Mesenchymal stem cell (in vitro differentiated cells and primary cell): ENCODE measurements around the gene MS4A2.
"Not testable (repeated sequence)": the region's sequence is repeated elsewhere in the genome, so short reads cannot be mapped to it uniquely, and the experiment has no call there.

Source experiments
- DNase-seq: peaks from one replicate; pipeline ENCODE4 v3.0.0-alpha.2; 2013
- H2AFZ ChIP-seq: one replicate; pipeline ENCODE4 v1.6.1; 2013; ENCODE audit warnings: low read depth, mild to moderate bottlenecking, control low read depth, inconsistent platforms, low read length, moderate library complexity
- H2AK5ac ChIP-seq: 2 replicates; pipeline ENCODE4 v1.6.1; 2013; ENCODE audit warnings: low read length, moderate library complexity, mild to moderate bottlenecking, inconsistent platforms; ENCODE audit not compliant: severe bottlenecking
- H2BK120ac ChIP-seq: one replicate; pipeline ENCODE4 v1.6.1; 2013; ENCODE audit warnings: low read depth, mild to moderate bottlenecking, inconsistent platforms, low read length, moderate library complexity
- H2BK12ac ChIP-seq, 2 experiments: one replicate each; pipeline ENCODE4 v1.6.1; 2013; ENCODE audit warnings: inconsistent platforms in 2 of 2, low read length in 2 of 2, mild to moderate bottlenecking in 2 of 2, moderate library complexity in 2 of 2, control low read depth in 1 of 2
- H2BK15ac ChIP-seq: one replicate; pipeline ENCODE4 v1.6.1; 2013; ENCODE audit warnings: mild to moderate bottlenecking, low read depth, inconsistent platforms; ENCODE audit not compliant: poor library complexity, severe bottlenecking
- H2BK5ac ChIP-seq: 2 replicates; pipeline ENCODE4 v1.6.1; 2013; ENCODE audit warnings: low read depth, mild to moderate bottlenecking, low read length, control low read depth, inconsistent platforms; ENCODE audit not compliant: poor library complexity, severe bottlenecking
- H3K14ac ChIP-seq, 2 experiments: one replicate each; pipeline ENCODE4 v1.6.1; 2013; ENCODE audit warnings: inconsistent platforms in 2 of 2, low read length in 2 of 2, control low read depth in 1 of 2, mild to moderate bottlenecking in 1 of 2, moderate library complexity in 1 of 2
- H3K18ac ChIP-seq, 2 experiments: one replicate each; pipeline ENCODE4 v1.6.1; 2013; ENCODE audit warnings: inconsistent platforms in 2 of 2, low read length in 2 of 2, control low read depth in 1 of 2, low read depth in 1 of 2, mild to moderate bottlenecking in 1 of 2
- H3K23ac ChIP-seq, 2 experiments: one replicate each; pipeline ENCODE4 v1.6.1; 2013; ENCODE audit warnings: inconsistent platforms in 2 of 2, low read length in 2 of 2, mild to moderate bottlenecking in 2 of 2, moderate library complexity in 2 of 2, control low read depth in 1 of 2
- H3K27ac ChIP-seq: 2 replicates; pipeline ENCODE4 v1.5.1; 2013; ENCODE audit warnings: mild to moderate bottlenecking, moderate library complexity, low read length, control low read depth, inconsistent platforms; ENCODE audit not compliant: poor library complexity, severe bottlenecking
- H3K27me3 ChIP-seq, 2 experiments: 2 replicates each; pipeline versions ENCODE4 v1.6.1 to v1.7.0; 2013; ENCODE audit warnings: low read length in 2 of 2, mild to moderate bottlenecking in 2 of 2, moderate library complexity in 2 of 2, control low read depth in 1 of 2, inconsistent platforms in 1 of 2; ENCODE audit not compliant: control insufficient read depth in 1 of 2, insufficient read depth in 1 of 2
- H3K36me3 ChIP-seq, 2 experiments: 2 replicates each; pipeline versions ENCODE4 v1.6.1 to v1.7.0; 2013; ENCODE audit warnings: low read length in 2 of 2, control low read depth in 1 of 2, inconsistent platforms in 1 of 2, low read depth in 1 of 2, mild to moderate bottlenecking in 1 of 2; ENCODE audit not compliant: insufficient read depth in 2 of 2, control insufficient read depth in 1 of 2
- H3K4ac ChIP-seq, 2 experiments: one replicate each; pipeline ENCODE4 v1.6.1; 2013; ENCODE audit warnings: inconsistent platforms in 2 of 2, low read length in 2 of 2, mild to moderate bottlenecking in 2 of 2, moderate library complexity in 2 of 2, control low read depth in 1 of 2, low read depth in 1 of 2
- H3K4me1 ChIP-seq: 2 replicates; pipeline ENCODE4 v1.6.1; 2013; ENCODE audit warnings: low read depth, low read length, control low read depth; ENCODE audit not compliant: control insufficient read depth, insufficient read depth
- H3K4me2 ChIP-seq: 2 replicates; pipeline ENCODE4 v1.6.1; 2013; ENCODE audit warnings: low read length, mild to moderate bottlenecking, inconsistent platforms; ENCODE audit not compliant: poor library complexity, severe bottlenecking
- H3K4me3 ChIP-seq, 2 experiments: 2 replicates each; pipeline versions ENCODE4 v1.5.1 to v1.7.0; 2013; ENCODE audit warnings: low read length in 2 of 2, mild to moderate bottlenecking in 2 of 2, control low read depth in 1 of 2, low read depth in 1 of 2; ENCODE audit not compliant: insufficient read depth in 1 of 2
- H3K79me1 ChIP-seq: replicated peaks from 2 replicates; pipeline ENCODE4 v1.6.1; 2013; ENCODE audit warnings: mild to moderate bottlenecking, control low read depth, low read length, inconsistent platforms; ENCODE audit not compliant: poor library complexity, severe bottlenecking
- H3K9ac ChIP-seq: 2 replicates; pipeline ENCODE4 v1.7.0; 2013; ENCODE audit warnings: mild to moderate bottlenecking, low read length, moderate library complexity
- H3K9me3 ChIP-seq: 2 replicates; pipeline ENCODE4 v1.7.0; 2013; ENCODE audit warnings: mild to moderate bottlenecking, low read length; ENCODE audit not compliant: control insufficient read depth
- H4K8ac ChIP-seq: one replicate; pipeline ENCODE4 v1.6.1; 2013; ENCODE audit warnings: inconsistent platforms, mild to moderate bottlenecking, low read length, moderate library complexity
- H4K91ac ChIP-seq: one replicate; pipeline ENCODE4 v1.6.1; 2013; ENCODE audit warnings: mild to moderate bottlenecking, low read length, inconsistent platforms
- WGBS: methylation state at CpG from one replicate; pipeline ENCODE4 v1.1.7; 2013; ENCODE audit warnings: mixed read lengths; 5-methylcytosine and 5-hydroxymethylcytosine counted together

Gene MS4A2

GRCh38 chr11:60108631-60109030 is 20.2 kb downstream of the MS4A2 start:
- not testable (repeated sequence) for H3K4me2 ChIP-seq, H2BK5ac ChIP-seq, H3K9me3 ChIP-seq

GRCh38 chr11:60111793-60112192 is 23.3 kb downstream of the MS4A2 start:
- whole genome bisulfite sequencing = 66% methylated on average over 2 of the region's 2 CpGs
- Histone ChIP-seq H3K27ac (no peak overlapping the region), H2BK12ac (no peak overlapping the region), H3K79me1 (no peaks in the 10 kb centered on the region), H2BK120ac (no peak overlapping the region), H4K8ac (no peak overlapping the region), H2BK5ac (no peak overlapping the region), H2AK5ac (no peak overlapping the region), H3K4me1 (no peaks in the 10 kb centered on the region), H3K14ac (no peak overlapping the region), H3K18ac (no peak overlapping the region), H4K91ac (no peak overlapping the region), H3K4me2 (no peak overlapping the region), H3K9me3 (no peaks in the 10 kb centered on the region), H3K9ac (no peak overlapping the region), H2BK15ac (no peak overlapping the region), H3K27me3 (no peaks in the 10 kb centered on the region), H2AFZ (no peak overlapping the region), H3K4ac (no peak overlapping the region), H3K23ac (no peak overlapping the region), H3K4me3 (no peak overlapping the region), H3K36me3 (no peaks in the 10 kb centered on the region)
- DNase-seq = no peak

More at GRCh38 chr11:60108631-60109030, 20.2 kb downstream of the MS4A2 start:
- not testable (repeated sequence) for H3K27ac ChIP-seq, DNase-seq, H3K36me3 ChIP-seq, H2AFZ ChIP-seq, H3K4ac ChIP-seq, H3K14ac ChIP-seq, H3K9ac ChIP-seq, H3K23ac ChIP-seq, H2BK15ac ChIP-seq, H2AK5ac ChIP-seq, H3K4me3 ChIP-seq, H4K8ac ChIP-seq, H4K91ac ChIP-seq, H2BK12ac ChIP-seq, H3K27me3 ChIP-seq, H2BK120ac ChIP-seq, H3K79me1 ChIP-seq, H3K18ac ChIP-seq, H3K4me1 ChIP-seq
- 92% methylated on average over 5 of the region's 5 CpGs for WGBS

- Histone ChIP-seq H3K27ac (no peak overlapping the region), H3K27me3 (no peaks in the 10 kb centered on the region), H3K9ac (no peak overlapping the region), H4K91ac (no peak overlapping the region), H3K79me1 (no peaks in the 10 kb centered on the region), H2BK12ac (no peak overlapping the region), H4K8ac (no peak overlapping the region), H2AK5ac (no peak overlapping the region), H3K23ac (no peak overlapping the region), H3K4ac (no peak overlapping the region), H2AFZ (no peak overlapping the region), H2BK5ac (no peak overlapping the region), H3K4me1 (no peaks in the 10 kb centered on the region), H2BK120ac (no peak overlapping the region), H3K4me2 (no peak overlapping the region), H3K18ac (no peak overlapping the region), H3K14ac (no peak overlapping the region), H2BK15ac (no peak overlapping the region), H3K36me3 (no peaks in the 10 kb centered on the region), H3K9me3 (no peaks in the 10 kb centered on the region), H3K4me3 (no peak overlapping the region)
- DNase-seq = no peak
Observed at GRCh38 chr11:60116996-60117790, 28.7 kb downstream of the MS4A2 start.

- 44% methylated on average over 1 of the region's 2 CpGs for WGBS
Observed at GRCh38 chr11:60118338-60118737, 29.9 kb downstream of the MS4A2 start.

More at GRCh38 chr11:60118338-60118737, 29.9 kb downstream of the MS4A2 start:
- H3K27me3 ChIP-seq = no peaks in the 10 kb centered on the region
- no peak overlapping the region for H2BK120ac ChIP-seq
- no peak for DNase-seq
- H3K27ac ChIP-seq = no peak overlapping the region
- no peak overlapping the region for H3K4me3 ChIP-seq
- no peaks in the 10 kb centered on the region for H3K9me3 ChIP-seq
- H3K79me1 ChIP-seq = no peaks in the 10 kb centered on the region
- H4K91ac ChIP-seq = no peak overlapping the region
- no peaks in the 10 kb centered on the region for H3K4me1 ChIP-seq
- no peaks in the 10 kb centered on the region for H3K36me3 ChIP-seq
- no peak overlapping the region for H3K14ac ChIP-seq
- no peak overlapping the region for H2BK5ac ChIP-seq
- H3K4ac ChIP-seq = no peak overlapping the region
- H2AFZ ChIP-seq = no peak overlapping the region
- H2BK12ac ChIP-seq = no peak overlapping the region
- no peak overlapping the region for H4K8ac ChIP-seq
- H3K23ac ChIP-seq = no peak overlapping the region
- H2BK15ac ChIP-seq = no peak overlapping the region
- no peak overlapping the region for H3K9ac ChIP-seq
- no peak overlapping the region for H2AK5ac ChIP-seq
- no peak overlapping the region for H3K18ac ChIP-seq
- H3K4me2 ChIP-seq = no peak overlapping the region
